Measurements from ENCODE around the gene UGT1A8. TPM values are rescaled to one million over a fixed set of nuclear protein-coding genes. Genes with fewer than 3 reads are reported as not detected.

The UGT1A8 gene
- total and polyA plus RNA-seq, 7 donors, result 1.8 to 8.8 (median 7.4) TPM; not detected in 4

DNA sequence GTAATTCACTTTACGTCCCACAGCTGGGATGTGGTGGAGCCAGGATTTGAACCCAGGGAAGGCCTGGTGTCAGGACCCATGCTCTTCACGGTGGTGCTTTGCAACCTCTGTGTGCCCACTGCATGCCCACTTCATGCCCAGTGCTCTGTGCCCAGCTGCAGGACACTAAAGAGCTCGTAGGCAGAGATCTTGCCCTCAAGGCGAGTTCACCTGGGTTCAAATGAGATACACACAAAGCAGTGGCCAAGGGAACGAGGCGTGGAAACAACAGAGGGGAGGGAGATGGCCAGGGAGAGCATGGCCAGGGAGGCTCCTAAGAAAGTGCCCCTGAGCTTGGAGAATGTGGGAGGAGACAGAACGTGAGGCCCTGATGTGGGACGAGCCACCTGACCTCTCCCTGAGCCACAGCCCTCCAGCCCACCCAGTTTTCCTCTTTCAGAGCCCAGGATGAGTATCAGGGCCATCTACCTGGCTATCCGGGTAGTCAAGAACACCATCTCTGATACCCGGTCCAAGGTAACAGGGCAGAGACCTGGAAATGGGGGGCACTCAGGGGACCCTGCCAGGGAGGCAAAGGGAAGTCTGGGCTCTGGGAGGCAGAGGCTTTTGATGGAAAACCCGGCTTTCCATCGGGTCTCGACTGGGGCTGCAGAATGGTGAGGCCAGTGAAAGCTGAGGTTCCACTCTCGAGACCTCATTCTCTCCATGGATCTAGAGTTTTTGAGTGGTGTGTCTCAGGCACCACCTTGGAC lies 181.1 kb downstream of the UGT1A8 start:
- Histone ChIP-seq H3K4me3 (no peak overlapping the region), H3K4me1 (no peaks in the 10 kb centered on the region), H3K36me3 (no peaks in the 10 kb centered on the region), H3K27me3 (no peaks in the 10 kb centered on the region), H3K9me3 (no peaks in the 10 kb centered on the region), H3K27ac (no peak overlapping the region)
- intact Hi-C loops (cut with DNase I), result no loop called here
- 84 to 85% methylated on average over 14 of the region's 14 CpGs for WGBS, 2 donors
- TF ChIP-seq, protein P1, sequence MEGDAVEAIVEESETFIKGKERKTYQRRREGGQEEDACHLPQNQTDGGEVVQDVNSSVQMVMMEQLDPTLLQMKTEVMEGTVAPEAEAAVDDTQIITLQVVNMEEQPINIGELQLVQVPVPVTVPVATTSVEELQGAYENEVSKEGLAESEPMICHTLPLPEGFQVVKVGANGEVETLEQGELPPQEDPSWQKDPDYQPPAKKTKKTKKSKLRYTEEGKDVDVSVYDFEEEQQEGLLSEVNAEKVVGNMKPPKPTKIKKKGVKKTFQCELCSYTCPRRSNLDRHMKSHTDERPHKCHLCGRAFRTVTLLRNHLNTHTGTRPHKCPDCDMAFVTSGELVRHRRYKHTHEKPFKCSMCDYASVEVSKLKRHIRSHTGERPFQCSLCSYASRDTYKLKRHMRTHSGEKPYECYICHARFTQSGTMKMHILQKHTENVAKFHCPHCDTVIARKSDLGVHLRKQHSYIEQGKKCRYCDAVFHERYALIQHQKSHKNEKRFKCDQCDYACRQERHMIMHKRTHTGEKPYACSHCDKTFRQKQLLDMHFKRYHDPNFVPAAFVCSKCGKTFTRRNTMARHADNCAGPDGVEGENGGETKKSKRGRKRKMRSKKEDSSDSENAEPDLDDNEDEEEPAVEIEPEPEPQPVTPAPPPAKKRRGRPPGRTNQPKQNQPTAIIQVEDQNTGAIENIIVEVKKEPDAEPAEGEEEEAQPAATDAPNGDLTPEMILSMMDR (IDR thresholded peaks at IDR 0.05), result no peak
- TF ChIP-seq POLR2AphosphoS5 (IDR thresholded peaks at IDR 0.05) (no peak), POLR2A (IDR thresholded peaks at IDR 0.05) (no peak)
- no peak for DNase-seq

DNA sequence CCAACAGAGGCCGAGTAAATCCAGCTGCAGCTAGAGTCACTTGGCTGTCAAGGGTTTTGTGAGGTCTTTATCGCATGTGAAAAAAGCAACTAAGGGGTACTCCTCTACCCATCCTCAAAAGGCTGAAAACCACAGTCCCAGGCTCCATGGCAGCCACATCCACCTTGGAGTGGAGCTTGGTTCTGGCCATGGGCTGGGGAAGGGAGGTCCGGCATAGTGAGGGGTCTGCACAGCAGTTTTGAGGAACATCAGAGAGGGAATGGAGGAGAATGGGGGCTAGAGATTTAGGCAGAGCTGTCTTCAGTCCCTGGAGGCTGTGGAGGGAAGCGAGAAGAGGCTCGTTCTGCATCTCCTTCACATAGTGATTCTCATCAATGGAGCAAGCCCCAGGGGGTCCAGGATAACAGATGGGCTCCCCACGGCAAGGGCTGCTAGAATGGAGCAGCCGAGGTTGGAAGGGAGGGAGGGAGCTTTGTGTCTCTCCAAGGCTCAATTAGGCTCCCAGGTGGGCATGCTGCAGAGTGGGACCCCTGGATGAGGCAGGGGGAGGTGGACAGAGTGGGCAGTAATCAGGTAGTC lies 181.7 kb downstream of the UGT1A8 start:
- H3K27ac ChIP-seq, result no peak overlapping the region
- H3K9me3 ChIP-seq, result no peaks in the 10 kb centered on the region
- intact Hi-C loops (cut with DNase I), result no loop called here
- peak; percentile 33 for DNase-seq
- no peaks in the 10 kb centered on the region for H3K36me3 ChIP-seq
- TF ChIP-seq EP300 (IDR thresholded peaks at IDR 0.05) (no peak), POLR2AphosphoS5 (IDR thresholded peaks at IDR 0.05) (no peak), POLR2A (IDR thresholded peaks at IDR 0.05) (no peak)
- TF ChIP-seq, protein P1 (IDR thresholded peaks at IDR 0.05), result no peak
- H3K4me1 ChIP-seq, result no peaks in the 10 kb centered on the region
- WGBS, 2 donors, result 69 to 74% methylated on average over 7 of the region's 7 CpGs
- no peaks in the 10 kb centered on the region for H3K27me3 ChIP-seq
- H3K4me3 ChIP-seq, result no peak overlapping the region

DNA sequence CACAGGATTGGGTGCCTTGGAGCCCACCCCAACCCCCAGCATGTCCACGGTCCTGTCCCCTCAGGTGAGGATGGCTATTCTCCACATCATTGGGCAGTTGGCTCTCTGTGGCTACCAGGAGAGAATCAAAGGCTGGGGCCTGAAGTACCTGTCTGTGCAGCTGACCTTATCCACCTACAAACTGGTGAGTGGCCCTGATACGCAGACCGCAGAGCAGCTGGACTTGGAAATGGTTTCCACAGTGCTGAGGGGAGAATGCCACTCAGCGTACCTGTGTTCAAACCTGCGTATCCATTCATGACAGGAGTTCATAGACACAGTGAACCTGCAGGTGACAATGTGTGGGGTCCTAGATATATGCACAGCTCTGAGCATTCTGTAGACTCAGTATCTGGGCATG lies 182.3 kb downstream of the UGT1A8 start:
- Histone ChIP-seq H3K27me3 (no peaks in the 10 kb centered on the region), H3K4me1 (no peaks in the 10 kb centered on the region), H3K4me3 (no peak overlapping the region), H3K36me3 (no peaks in the 10 kb centered on the region), H3K27ac (no peak overlapping the region), H3K9me3 (no peaks in the 10 kb centered on the region)
- WGBS, 2 donors, result 55% methylated on average over 5 of the region's 5 CpGs
- intact Hi-C loops (cut with DNase I), result no loop called here
- DNase-seq, result no peak
- TF ChIP-seq EP300 (IDR thresholded peaks at IDR 0.05) (no peak), POLR2A (IDR thresholded peaks at IDR 0.05) (no peak), POLR2AphosphoS5 (IDR thresholded peaks at IDR 0.05) (no peak)
- TF ChIP-seq, protein P1 (IDR thresholded peaks at IDR 0.05), result no peak

DNA sequence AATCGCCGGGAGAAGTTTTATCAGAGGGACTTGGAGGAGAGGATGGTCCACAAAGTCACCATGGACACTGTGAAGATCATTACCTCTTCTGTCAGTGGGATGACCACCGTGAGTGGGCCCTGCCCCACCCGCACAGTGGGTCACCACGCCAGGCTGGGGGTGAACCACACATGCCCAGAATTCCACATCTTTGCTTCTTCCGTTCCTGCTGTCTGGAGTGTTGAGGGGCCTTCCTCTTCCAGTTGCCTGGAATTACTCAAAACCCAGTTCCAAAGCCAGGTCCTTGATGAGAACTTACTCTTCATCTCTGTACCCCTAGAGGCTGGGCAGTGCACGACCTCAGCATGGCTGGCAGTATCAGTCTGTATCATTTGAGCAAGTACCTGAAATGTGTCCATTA lies 182.8 kb downstream of the UGT1A8 start:
- DNase-seq, result no peak
- Histone ChIP-seq H3K27me3 (no peaks in the 10 kb centered on the region), H3K4me3 (no peak overlapping the region), H3K9me3 (no peaks in the 10 kb centered on the region), H3K4me1 (no peaks in the 10 kb centered on the region), H3K36me3 (no peaks in the 10 kb centered on the region), H3K27ac (no peak overlapping the region)
- no peak for TF ChIP-seq POLR2AphosphoS5 (IDR thresholded peaks at IDR 0.05)
- TF ChIP-seq, protein P1 (IDR thresholded peaks at IDR 0.05), result no peak
- intact Hi-C loops (cut with DNase I), result no loop called here
- WGBS, 2 donors, result 81 to 84% methylated on average over 7 of the region's 7 CpGs

All from sigmoid colon (tissue), 7 donors.